A172 (cell line): Measurements from ENCODE around the gene OR2T35. TPM values are rescaled to one million over a fixed set of nuclear protein-coding genes. Genes with fewer than 3 reads are reported as not detected.

ENCODE experiments used
- DNase-seq: peaks from one replicate; pipeline ENCODE4 v3.0.0-alpha.2; 2015; ENCODE audit warnings: low spot score
- total RNA-seq: library from RNA; depleted of rRNA; stranded (reverse); fragments of >200 nt; shearing (Covaris generic); gene quantifications from 2 replicates; pipeline ENCODE4 v1.2.3, GENCODE V29; 2014; rRNA removed

The OR2T35 gene
- total RNA-seq, 1 experiment from 2014 or later: not detected

DNA sequence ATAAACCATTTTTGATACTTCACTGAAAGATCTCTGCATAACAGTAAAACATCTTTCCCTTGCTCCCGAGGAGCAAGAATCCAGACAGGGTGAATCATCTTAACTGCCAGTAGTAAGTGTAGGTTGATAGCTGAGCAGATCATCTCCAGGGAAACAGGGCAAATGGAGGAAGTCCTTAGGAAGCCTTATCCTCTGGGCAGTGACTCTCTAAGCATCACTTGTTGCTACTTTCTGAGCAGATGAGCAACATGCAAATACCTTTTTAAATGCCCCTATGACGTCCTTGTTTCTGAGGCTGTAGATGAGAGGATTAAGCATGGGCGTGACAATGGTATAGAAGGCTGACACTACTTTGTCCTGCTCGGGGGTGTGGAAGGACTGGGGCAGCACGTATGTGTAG, 19.1 kb downstream of the OR2T35 start:
- no peak for DNase-seq

DNA sequence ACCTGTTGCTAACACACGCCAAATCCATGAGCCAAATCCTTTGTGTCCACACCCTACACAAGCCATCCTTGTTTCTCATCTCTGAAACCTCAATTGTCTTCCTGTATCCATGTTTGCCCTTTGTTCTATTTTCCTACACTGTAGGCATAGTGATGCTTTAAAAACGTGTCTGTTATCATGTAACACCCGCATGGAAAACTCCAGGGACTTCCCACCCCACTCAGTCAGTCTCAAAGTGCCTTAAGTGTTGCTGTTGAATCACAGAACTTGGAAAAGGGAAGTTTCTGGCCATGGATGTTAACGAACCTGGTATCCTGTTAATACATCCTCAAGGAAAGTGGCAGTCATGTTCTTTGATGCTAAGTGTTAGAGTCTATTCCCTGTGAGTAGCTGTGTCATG, 19.9 kb downstream of the OR2T35 start:
- DNase-seq: no peak

DNA sequence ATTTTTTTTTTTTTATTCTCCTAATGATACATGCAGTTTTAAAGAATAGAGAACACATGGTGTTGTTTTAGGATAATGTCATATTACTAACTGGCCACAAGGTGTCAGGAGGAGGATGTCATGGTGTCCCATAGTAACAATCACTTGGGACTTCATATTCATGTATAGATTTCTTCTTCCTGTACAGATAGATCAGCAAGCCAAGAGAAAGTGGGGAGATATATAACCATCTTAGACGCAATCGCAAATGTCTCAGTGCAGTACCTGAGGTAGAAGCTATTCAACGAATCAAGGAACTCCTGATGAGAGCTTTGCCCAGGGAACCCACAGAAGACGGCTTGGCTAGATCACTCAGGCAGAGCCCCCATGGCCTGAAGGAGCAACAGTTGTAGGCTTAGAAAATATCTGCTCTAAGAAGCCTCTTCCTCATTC, 22.5 kb downstream of the OR2T35 start:
- DNase-seq: peak; percentile 65

DNA sequence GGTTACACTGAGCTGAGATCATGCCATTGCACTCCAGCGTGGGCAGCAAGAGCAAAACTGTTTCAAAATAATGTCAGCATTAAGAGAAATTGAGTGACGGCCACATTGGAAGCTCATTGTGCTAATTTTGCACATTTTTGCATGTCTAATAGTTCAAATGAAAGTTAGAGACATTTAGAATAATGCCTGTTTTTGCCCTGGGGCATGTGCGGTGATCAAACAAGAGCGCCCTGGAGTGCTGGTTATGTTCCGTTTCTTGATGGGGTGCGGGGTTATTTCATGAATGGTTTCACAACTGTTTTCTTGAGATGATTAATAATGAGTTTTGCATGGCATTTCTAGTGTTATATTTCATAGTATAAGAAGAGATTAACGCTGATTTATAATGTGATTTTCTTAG, 23.3 kb downstream of the OR2T35 start:
- no peak for DNase-seq

DNA sequence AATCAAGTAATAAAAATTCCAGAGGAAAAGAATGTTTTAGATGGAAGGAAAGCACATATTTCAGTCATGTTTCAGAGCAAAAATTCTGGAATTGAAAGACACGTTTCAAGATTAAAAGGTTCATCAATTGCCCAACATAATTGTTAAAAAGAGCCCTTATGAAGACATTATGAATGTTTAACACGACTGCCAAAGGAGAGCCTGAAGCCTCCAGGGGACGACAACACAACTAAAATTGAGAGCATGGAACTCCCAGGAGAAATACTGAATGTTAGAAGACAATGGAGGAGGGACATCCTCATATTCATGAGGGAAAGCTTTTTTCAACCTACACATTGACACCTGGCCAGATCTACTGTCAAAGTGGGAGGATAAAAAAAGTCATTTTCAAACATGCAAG, 26.2 kb downstream of the OR2T35 start:
- DNase-seq: no peak

DNA sequence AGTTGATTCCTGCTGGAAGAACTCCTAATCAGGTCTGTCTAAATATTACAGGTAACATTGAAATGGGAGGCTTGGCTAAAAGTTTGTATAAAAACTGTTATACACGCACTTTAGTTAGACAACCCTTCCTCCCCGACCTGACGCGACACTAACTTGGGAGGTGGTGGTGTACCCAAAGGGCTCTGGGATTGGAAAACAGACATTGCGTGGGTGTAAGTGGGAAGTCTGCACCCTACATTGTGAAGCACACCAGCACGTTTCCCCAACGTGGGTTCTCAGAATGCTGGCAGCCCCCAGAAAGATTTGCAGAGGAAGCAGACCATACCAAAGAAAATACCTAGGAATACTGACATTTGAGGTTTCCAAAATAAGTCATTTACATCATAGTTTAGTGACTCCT, 27.0 kb downstream of the OR2T35 start:
- no peak for DNase-seq

DNA sequence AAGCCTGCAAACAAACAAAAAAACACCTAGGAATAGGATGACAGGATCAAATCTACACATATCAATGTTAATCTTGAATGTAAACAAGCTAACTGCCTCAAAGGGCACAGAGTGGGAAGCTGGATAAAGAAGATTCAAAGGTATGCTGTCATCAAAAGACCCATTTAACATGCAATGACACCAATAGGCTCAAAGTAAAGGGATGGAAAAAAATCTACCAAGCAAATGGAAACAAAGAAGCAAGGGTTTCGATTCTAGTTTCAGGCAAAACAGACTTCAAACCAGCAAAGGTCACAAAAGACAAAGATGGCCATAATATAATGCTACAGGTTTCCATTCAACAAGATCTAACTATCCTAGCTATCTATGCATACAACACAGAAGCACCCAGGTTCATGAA, 31.3 kb downstream of the OR2T35 start:
- no peak for DNase-seq

DNA sequence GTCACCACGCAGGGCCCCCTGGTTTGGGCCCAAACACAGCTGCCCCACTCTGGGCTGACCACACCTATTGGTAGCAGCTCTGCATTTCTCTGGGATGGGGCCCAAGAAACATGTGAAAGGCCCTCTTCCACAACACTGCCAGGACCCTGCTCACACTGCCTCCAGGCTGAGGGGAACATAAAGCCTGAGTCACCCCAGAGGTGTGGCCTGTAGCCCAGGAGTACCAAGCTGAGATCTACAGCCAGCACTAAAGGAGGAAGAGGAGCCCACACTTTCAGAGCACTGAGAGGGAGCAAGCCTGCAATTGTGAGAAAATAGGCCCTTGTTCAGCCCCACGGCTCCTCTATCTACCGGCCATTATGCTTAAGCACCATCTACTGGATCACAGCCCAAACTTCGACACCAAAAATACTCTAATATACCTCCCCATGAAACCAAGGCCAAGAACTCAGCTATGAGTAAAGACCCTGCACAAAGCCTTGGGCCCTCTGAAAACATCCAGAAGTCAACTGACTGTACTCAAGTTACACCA, 33.1 kb downstream of the OR2T35 start:
- DNase-seq: no peak

DNA sequence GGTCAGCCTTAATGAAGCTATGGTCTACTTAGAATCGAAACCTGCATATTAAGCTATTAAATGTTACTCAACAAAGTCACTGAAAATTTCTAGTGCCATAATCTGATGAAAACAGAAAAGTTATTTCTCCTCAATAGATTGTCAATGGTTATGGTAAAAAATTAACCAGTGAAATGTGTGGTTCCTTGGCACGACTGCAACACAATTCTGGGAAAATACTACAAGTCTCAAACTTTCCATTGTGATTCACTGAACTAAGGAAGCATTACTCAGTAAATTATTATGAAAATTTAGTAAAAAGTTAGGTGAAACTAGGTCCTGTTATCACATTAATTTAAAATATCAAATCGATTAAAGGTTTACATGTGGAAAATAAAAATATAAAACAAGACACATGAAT, 34.8 kb downstream of the OR2T35 start:
- no peak for DNase-seq

DNA sequence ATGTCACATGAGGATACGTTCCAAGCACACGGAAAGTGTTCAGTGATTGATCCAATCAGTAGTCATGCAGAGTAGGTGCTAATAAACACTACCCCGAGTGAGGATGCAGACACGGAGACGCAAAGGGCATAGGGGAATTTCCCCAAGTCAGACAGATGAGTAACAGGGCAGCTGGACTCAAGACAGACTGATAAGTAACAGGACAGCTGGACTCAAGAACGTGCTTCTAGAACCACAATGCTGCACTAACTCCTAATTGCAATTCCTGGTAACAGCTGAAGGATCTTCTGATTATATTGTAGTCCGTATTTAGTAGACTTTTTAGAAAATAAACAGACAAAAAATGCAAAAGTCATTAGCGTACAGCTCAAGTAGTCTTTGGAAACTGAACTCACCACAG, 45.7 kb downstream of the OR2T35 start:
- DNase-seq: no peak

DNA sequence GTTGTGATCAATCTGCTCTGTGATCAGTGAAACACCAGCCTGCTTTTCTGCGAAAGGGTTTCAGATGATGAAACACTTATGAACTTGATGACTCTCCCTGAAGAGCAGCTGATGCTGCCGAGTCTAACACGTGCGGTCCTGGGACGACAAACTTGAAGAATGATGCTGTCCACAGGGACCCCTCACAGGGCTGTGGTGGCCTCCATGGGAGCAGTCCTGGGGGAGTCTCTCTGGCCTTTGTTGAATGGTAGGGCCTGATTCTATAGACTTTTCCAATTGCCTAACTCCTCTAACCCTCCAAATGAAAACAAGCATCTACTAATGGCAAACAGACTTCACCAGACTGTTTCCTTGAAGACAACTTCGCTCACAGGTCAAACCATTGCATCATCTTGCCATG, 47.5 kb downstream of the OR2T35 start, which contains the start of gene OR2T10:
TSS of gene OR2T10 (minus strand) at position 112 of the 400 bp plus-strand sequence. CDS start 3,932 bp downstream, outside the sequence.
- no peak for DNase-seq

DNA sequence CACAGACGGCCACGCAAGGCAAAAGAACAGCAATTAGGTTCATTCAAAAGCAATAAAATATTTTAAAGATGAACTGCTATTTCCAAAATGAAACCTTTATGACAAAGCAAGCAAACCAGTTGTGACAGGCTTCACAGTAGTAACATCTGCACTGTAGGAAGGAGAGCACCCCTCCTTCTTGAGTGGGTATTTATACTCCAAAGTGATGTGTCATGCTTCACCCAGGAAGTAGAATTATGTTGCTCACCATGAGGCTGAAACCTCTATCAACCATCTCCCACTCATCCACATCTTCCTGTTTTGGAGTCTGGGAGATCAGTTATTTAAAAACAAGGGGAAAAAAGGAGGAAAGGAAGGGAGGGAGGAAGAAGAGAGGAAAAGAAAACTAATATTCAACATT, 48.5 kb downstream of the OR2T35 start:
- DNase-seq: peak; percentile 49

DNA sequence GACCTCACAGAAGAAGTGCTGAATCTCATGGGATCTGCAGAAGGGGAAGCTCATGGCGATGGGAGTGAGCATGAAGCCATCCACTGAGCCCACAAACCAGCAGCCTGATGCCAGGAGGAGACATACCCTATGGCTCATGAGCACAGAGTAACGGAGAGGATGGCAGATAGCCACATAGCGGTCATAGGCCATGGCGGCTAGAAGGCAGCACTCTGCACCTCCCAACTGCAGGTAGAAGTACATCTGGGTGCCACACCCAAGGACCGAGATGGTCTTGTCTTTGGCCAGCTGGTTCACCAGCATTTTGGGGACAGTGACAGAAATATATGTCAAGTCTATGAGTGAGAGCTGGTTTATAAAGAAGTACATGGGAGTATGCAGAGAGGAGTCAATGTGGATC, 51.9 kb downstream of the OR2T35 start:
- no peak for DNase-seq

DNA sequence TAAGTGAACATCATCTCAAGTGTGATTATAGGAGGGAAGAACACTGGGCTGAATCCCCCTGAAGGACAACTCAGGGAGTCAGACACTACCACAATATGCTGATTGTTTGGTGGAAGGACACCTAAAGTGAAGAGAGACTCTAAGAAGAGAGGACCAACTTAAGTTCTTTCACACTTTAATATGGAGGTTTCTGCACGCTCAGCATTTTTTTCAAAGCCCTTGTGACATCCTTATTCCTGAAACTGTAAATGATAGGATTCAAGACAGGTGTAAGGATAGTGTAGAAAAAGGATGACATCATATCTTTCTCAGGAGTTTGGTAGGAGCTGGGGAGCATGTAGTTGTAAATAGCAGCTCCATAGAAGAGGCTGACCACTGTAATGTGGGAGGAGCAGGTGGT, 52.4 kb downstream of the OR2T35 start:
- DNase-seq: no peak

DNA sequence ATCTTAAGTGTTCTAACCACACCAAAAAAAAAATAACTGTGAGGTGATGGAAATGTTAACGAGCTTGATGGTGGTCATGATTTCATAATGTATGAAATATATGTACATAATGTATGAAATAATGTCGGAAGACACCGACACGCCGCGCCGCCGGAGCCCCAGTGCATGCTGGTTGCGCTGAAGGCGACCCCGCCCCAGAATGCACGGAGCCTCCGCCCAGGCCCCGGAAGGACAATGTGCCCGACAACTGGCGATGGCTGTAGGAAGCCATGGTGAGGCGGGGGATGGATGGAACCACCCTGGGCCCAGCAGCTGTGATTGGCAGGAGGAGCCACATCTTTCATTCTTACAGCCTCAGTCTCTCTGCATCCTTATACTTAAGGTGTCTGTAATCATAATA, 55.0 kb downstream of the OR2T35 start:
- DNase-seq: no peak

DNA sequence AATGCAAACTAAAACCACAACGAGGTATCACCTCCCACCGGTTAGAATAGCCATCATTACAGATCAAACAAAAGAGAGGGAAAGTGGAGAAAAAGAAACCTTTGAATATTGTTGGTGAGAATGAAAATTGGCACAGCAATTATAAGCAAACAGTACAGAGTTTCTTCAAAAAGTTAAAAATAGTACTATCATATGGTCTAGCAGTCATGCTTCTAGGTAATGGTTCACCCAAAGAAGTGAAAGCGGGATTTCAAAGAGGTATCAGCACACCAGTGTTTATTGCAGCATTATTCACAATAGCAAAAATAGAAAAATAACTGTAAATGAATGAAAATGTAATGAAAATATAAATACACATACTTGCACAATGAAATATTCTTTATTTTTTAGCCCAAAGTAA, 55.7 kb downstream of the OR2T35 start:
- DNase-seq: no peak

Other genes with a start within 250 kb of the OR2T35 start
- gene OR2T1, start 242.2 kb downstream of the OR2T35 start, total RNA-seq: not detected in 2 replicates
- not detected in 2 replicates for gene OR2T2, start 199.6 kb downstream of the OR2T35 start, total RNA-seq
- gene OR2T3, start 171.9 kb downstream of the OR2T35 start, total RNA-seq: not detected in 2 replicates
- gene OR2T5, start 156.7 kb downstream of the OR2T35 start, total RNA-seq: not detected in 2 replicates
- gene OR2G6, start 137.2 kb downstream of the OR2T35 start, total RNA-seq: not detected in 2 replicates
- not detected in 2 replicates for gene OR2T29, start 82.5 kb downstream of the OR2T35 start, total RNA-seq
- gene OR2T34, start 70.5 kb downstream of the OR2T35 start, total RNA-seq: not detected in 2 replicates
- not detected in 2 replicates for gene OR2T10, start 47.6 kb downstream of the OR2T35 start, total RNA-seq
- gene OR2T11, start 10.2 kb downstream of the OR2T35 start, total RNA-seq: not detected in 2 replicates
- not detected in 2 replicates for gene OR2T27, start 10.2 kb upstream of the OR2T35 start, total RNA-seq
- gene OR14I1, start 57.5 kb upstream of the OR2T35 start, total RNA-seq: not detected in 2 replicates
- 0.46 and 1.4 TPM in 2 replicates for gene LYPD8, start 110.5 kb upstream of the OR2T35 start, total RNA-seq
- gene SH3BP5L, start 180.6 kb upstream of the OR2T35 start, total RNA-seq: 41.0 and 47.1 TPM in 2 replicates
- gene ZNF672, start 192.9 kb upstream of the OR2T35 start, total RNA-seq: 27.4 and 28.3 TPM in 2 replicates
- 15.0 and 26.1 TPM in 2 replicates for gene ZNF692, start 213.8 kb upstream of the OR2T35 start, total RNA-seq